A673 (cell line): ENCODE data around the gene GPX8. TPM values are rescaled to one million over a fixed set of nuclear protein-coding genes. Genes with fewer than 3 reads are reported as not detected.

Source experiments
- BruUV-seq: library from RNA; stranded (reverse); fragments of 400-500 nt; replicated peaks from 2 replicates; lab custom pipeline; 2021; lab: Mats Ljungman, UMichigan
- CTCF ChIA-PET: fragments of 300-600 bp; sonication (Branson Sonifier 250); formaldehyde crosslinking; loops from one replicate; lab custom pipeline; 2022; ENCODE audit warnings: antibody characterized with exemption; lab: Charles Lee
- POLR2A ChIA-PET: fragments of 300-600 bp; sonication (Branson Sonifier 250); formaldehyde crosslinking; loops from one replicate; lab custom pipeline; 2022; ENCODE audit warnings: antibody characterized with exemption; ENCODE audit not compliant: low non-redundant PET; lab: Charles Lee
- DNase-seq: peaks from one replicate; pipeline ENCODE4 v3.0.0-alpha.2; 2015; ENCODE audit warnings: low spot score
- H3K27ac ChIP-seq: fragments of 200-600 bp; sonication (generic); 2 replicates; pipeline ENCODE4 v1.5.1; 2016; ENCODE audit warnings: mixed run types, low read depth, mild to moderate bottlenecking, mixed read lengths, antibody characterized with exemption, low read length; ENCODE audit not compliant: poor library complexity, severe bottlenecking
- H3K27me3 ChIP-seq: fragments of 200-600 bp; sonication (generic); replicated peaks from 2 replicates; pipeline ENCODE4 v1.6.1; 2017; ENCODE audit warnings: mixed run types, low read depth, mild to moderate bottlenecking, mixed read lengths, antibody characterized with exemption, low read length; ENCODE audit not compliant: insufficient read depth, poor library complexity
- H3K36me3 ChIP-seq: fragments of 200-600 bp; sonication (generic); 2 replicates; pipeline ENCODE4 v1.6.1; 2016; ENCODE audit warnings: mixed run types, mild to moderate bottlenecking, mixed read lengths, antibody characterized with exemption, low read length; ENCODE audit not compliant: insufficient read depth, poor library complexity, severe bottlenecking
- H3K4me1 ChIP-seq: fragments of 200-600 bp; sonication (generic); 2 replicates; pipeline ENCODE4 v1.6.1; 2017; ENCODE audit warnings: mixed run types, mild to moderate bottlenecking, mixed read lengths, antibody characterized with exemption, low read length; ENCODE audit not compliant: insufficient read depth, poor library complexity, severe bottlenecking
- H3K4me3 ChIP-seq: fragments of 200-600 bp; sonication (generic); 2 replicates; pipeline ENCODE4 v1.5.1; 2016; ENCODE audit warnings: low read depth, mixed run types, mild to moderate bottlenecking, mixed read lengths, low read length; ENCODE audit not compliant: poor library complexity, severe bottlenecking
- H3K9me3 ChIP-seq: fragments of 200-600 bp; sonication (generic); 2 replicates; pipeline ENCODE4 v1.6.1; 2016; ENCODE audit warnings: mixed run types, low read depth, mild to moderate bottlenecking, mixed read lengths, antibody characterized with exemption, low read length; ENCODE audit not compliant: poor library complexity, severe bottlenecking
- CTCF ChIP-seq: fragments of 300-800, 200-600 bp; sonication (generic); conservative IDR thresholded peaks from 2 replicates; pipeline ENCODE4 v1.5.1; 2017; ENCODE audit warnings: low read depth, mild to moderate bottlenecking, antibody characterized with exemption, low read length, moderate library complexity, mixed read lengths
- EZH2 ChIP-seq: fragments of 200-600 bp; sonication (generic); IDR thresholded peaks from 2 replicates; pipeline ENCODE4 v1.6.1; 2017; ENCODE audit warnings: borderline replicate concordance, low read depth, mild to moderate bottlenecking, mixed read lengths, antibody characterized with exemption, low read length; ENCODE audit not compliant: poor library complexity, severe bottlenecking
- intact Hi-C: fragments of 100-400 bp; cut with micrococcal nuclease; formaldehyde crosslinking; loops from one replicate; pipeline ENCODE4 v1.10.0; 2022; ENCODE audit not compliant: unreplicated experiment
- total RNA-seq: library from RNA; stranded (reverse); gene quantifications from 2 replicates; pipeline ENCODE4 v1.2.3, GENCODE V29; 2021

GPX8 gene
- total RNA-seq, 1 experiment from 2014 or later, result 54.7 TPM

GRCh38 chr5:55173687-55174230 lies 13.8 kb downstream of the GPX8 start:
- TF ChIP-seq EZH2, result no peak
- TF ChIP-seq CTCF, result no peak
- Histone ChIP-seq H3K4me3 (peak overlapping the region; percentile 48), H3K4me1 (peaks cover 24% of the 10 kb centered on the region), H3K9me3 (no peaks in the 10 kb centered on the region), H3K27ac (no peak overlapping the region), H3K27me3 (peaks cover 23% of the 10 kb centered on the region), H3K36me3 (no peaks in the 10 kb centered on the region)
- no peak for DNase-seq
- ChIA-PET CTCF (no interaction called here), POLR2A (no interaction called here)
- BruUV-seq, result no TSS peak
- intact Hi-C loops, result loop anchor here (2.0 to 5.0 kb wide), 4 partner anchors 53 to 1091 kb away; partner anchors contain the start of gene MCIDAS

GRCh38 chr5:55175781-55176175 lies 15.8 kb downstream of the GPX8 start:
- no TSS peak for BruUV-seq
- Histone ChIP-seq H3K27ac (no peak overlapping the region), H3K27me3 (peaks cover 23% of the 10 kb centered on the region), H3K9me3 (no peaks in the 10 kb centered on the region), H3K36me3 (no peaks in the 10 kb centered on the region), H3K4me3 (peak overlapping the region; percentile 31), H3K4me1 (peaks cover 24% of the 10 kb centered on the region)
- POLR2A ChIA-PET, result no interaction called here
- DNase-seq, result no peak
- CTCF ChIA-PET, result interaction anchor here (1.0 kb wide), 1 partner anchor 12 kb away, joined by 5 read pairs; no protein-coding TSS in a partner anchor
- TF ChIP-seq CTCF (no peak), EZH2 (no peak)
- intact Hi-C loops, result no loop called here

GRCh38 chr5:55176176-55176818 lies 16.3 kb downstream of the GPX8 start:
- DNase-seq, result peak; percentile 76
- ChIA-PET POLR2A (no interaction called here), CTCF (interaction anchor here (0.6 to 1.0 kb wide), 2 partner anchors 11 to 314 kb away, joined by 5 to 8 read pairs; no protein-coding TSS in a partner anchor)
- intact Hi-C loops, result no loop called here
- TF ChIP-seq CTCF (0 out of 2 replicates have a peak, but pooled peaks have one; percentile 16), EZH2 (no peak)
- peak overlapping the region; percentile 31 for H3K4me3 ChIP-seq
- no peaks in the 10 kb centered on the region for H3K36me3 ChIP-seq
- H3K27ac ChIP-seq, result no peak overlapping the region
- no peaks in the 10 kb centered on the region for H3K9me3 ChIP-seq
- peaks cover 24% of the 10 kb centered on the region for H3K4me1 ChIP-seq
- peaks cover 25% of the 10 kb centered on the region for H3K27me3 ChIP-seq
- no TSS peak for BruUV-seq
